Measurements from ENCODE around the gene PRSS16. TPM values are rescaled to one million over a fixed set of nuclear protein-coding genes. Genes with fewer than 3 reads are reported as not detected.
"Not testable (repeated sequence)": the region's sequence is repeated elsewhere in the genome, so short reads cannot be mapped to it uniquely, and the experiment has no call there.

PRSS16 gene
- 0.55 and 0.57 TPM in 2 replicates for total RNA-seq

DNA sequence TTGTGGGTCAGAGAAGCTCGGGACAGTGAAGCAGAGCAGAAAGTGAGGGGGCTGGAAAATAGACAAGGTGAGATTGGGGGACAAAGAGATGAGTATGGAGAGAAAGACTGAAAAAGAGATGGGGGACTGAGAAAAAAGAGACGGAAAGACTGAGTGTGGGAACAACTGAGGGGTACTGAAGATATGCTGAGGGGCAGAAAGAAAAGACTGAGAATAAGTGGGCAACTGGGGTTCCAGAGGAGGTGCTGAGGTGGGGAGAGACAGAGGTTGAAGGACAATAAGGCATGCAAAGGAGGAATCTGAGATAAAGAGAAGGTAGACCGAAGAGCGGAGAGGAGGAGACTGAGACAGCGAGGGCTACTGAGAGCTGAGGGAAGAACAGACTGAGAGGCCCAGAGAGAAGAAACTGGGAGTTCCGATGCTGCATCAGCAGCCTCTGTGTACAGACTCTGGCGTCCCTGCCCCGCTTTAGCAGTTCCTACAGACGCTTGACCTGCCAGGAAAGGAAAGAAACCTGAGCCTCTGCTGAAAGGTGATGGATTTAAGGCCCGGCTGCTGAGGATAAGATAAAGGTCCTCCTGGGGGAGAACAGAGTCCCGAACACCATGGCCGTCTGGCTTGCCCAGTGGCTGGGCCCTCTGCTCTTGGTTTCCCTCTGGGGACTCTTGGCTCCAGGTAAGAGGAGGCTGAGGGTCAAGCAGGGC is at the start of gene PRSS16:
PRSS16 (plus strand) TSS at position 569 of the 704 bp plus-strand sequence; CDS start at position 606, 37 bp downstream.
- peaks cover 3% of the 10 kb centered on the region for H3K4me1 Mint-ChIP-seq (ENCODE audit: low read depth)
- no peak within 1 kb of the TSS for H3K27ac Mint-ChIP-seq
- H3K27me3 Mint-ChIP-seq (ENCODE audit: low read depth), result peaks cover 31% of the 10 kb centered on the region
- no peak for DNase-seq (ENCODE audit: low spot score)
- H3K9me3 Mint-ChIP-seq, result no peaks in the 10 kb centered on the region
- no peaks in the 10 kb centered on the region for H3K36me3 Mint-ChIP-seq (ENCODE audit: low read depth)
- H3K4me3 Mint-ChIP-seq (ENCODE audit: low read depth), result no peak within 1 kb of the TSS
- intact Hi-C loops (cut with micrococcal nuclease), result no loop called here

DNA sequence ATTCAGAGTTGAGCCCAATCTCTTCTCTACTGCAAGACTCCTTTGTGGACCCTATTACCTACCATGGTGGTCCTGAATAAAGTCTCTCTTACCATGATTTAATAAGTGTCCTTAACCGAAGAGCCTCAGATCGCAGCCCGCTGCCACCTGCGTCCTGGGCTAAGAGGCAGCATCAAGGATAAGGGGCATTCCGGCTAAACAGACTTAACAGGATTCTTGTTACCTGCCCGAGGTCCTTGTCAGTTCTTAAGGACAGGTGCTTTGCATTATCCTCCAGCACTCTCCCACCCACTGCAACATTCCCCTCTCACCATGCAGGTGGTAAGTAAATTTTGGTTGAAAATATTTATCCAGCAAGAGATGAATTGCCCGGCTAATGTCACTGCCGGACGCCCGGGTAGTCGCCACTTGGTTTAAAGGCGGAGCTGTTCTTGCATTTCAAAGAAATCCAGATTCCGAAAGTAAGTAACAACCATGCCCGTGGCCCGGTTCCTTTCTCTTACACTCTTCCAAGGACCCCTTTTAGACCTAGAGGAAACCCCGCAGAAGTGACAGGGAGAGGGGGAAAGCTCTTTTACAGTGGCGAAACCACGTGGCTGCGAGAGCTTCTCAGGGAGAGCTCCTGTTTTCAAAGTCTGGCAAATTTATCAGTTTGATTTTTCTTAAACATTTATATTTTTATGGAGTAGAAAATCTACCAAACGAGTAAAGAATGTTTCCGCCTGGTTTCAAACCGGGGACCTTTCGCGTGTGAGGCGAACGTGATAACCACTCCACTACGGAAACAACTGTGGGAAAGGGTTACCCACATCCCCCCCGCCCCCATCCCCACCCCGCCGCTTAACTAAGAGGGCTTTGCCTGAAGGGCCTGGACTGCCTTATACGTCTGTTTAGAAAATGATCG is 41.9 kb upstream of the PRSS16 start:
- Mint-ChIP-seq H3K4me3 (ENCODE audit: low read depth) (peak overlapping the region; percentile 18), H3K36me3 (ENCODE audit: low read depth) (no peaks in the 10 kb centered on the region), H3K9me3 (peaks cover 8% of the 10 kb centered on the region), H3K27ac (no peak overlapping the region), H3K27me3 (ENCODE audit: low read depth) (peaks cover 10% of the 10 kb centered on the region), H3K4me1 (ENCODE audit: low read depth) (peaks cover 27% of the 10 kb centered on the region)
- intact Hi-C loops (cut with micrococcal nuclease), result loop anchor here (1.0 kb wide), 1 partner anchor 30 kb away; no protein-coding TSS in a partner anchor
- DNase-seq (ENCODE audit: low spot score), result peak; percentile 31

DNA sequence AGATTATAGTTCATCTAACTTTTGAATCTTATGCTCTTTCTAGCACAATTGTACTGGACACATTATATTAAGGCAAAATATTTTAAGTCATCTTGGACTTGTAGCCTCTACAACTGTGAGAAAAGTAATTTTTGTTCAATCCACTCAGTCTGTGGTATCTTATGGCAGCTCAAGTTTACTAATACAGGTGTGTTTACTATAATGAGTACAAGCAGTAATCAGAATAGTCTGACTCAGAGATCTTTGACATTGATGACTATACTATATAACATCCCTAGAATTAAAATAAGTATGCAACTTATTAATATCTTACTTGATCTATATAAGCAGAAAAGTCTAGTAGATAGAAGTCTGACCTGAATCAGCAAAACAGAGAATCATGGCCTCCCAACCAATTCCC is 40.7 kb upstream of the PRSS16 start:
- Mint-ChIP-seq H3K27me3 (ENCODE audit: low read depth) (peaks cover 10% of the 10 kb centered on the region), H3K27ac (no peak overlapping the region), H3K4me3 (ENCODE audit: low read depth) (no peak overlapping the region), H3K36me3 (ENCODE audit: low read depth) (no peaks in the 10 kb centered on the region), H3K9me3 (peaks cover 8% of the 10 kb centered on the region), H3K4me1 (ENCODE audit: low read depth) (peaks cover 28% of the 10 kb centered on the region)
- DNase-seq (ENCODE audit: low spot score), result no peak
- intact Hi-C loops (cut with micrococcal nuclease), result loop anchor here (1.0 kb wide), 1 partner anchor 28 kb away; no protein-coding TSS in a partner anchor

GRCh38 chr6:27208042-27208441 is 39.5 kb upstream of the PRSS16 start:
- Mint-ChIP-seq H3K36me3 (ENCODE audit: low read depth) (no peaks in the 10 kb centered on the region), H3K9me3 (peaks cover 8% of the 10 kb centered on the region), H3K27ac (no peak overlapping the region), H3K4me3 (ENCODE audit: low read depth) (no peak overlapping the region), H3K27me3 (ENCODE audit: low read depth) (peaks cover 10% of the 10 kb centered on the region), H3K4me1 (ENCODE audit: low read depth) (peaks cover 26% of the 10 kb centered on the region)
- intact Hi-C loops (cut with micrococcal nuclease), result no loop called here
- DNase-seq (ENCODE audit: low spot score), result no peak

- Mint-ChIP-seq H3K4me3 (ENCODE audit: low read depth) (no peak overlapping the region), H3K4me1 (ENCODE audit: low read depth) (peaks cover 26% of the 10 kb centered on the region), H3K9me3 (peaks cover 8% of the 10 kb centered on the region), H3K36me3 (ENCODE audit: low read depth) (no peaks in the 10 kb centered on the region), H3K27ac (no peak overlapping the region), H3K27me3 (ENCODE audit: low read depth) (peaks cover 9% of the 10 kb centered on the region)
- DNase-seq (ENCODE audit: low spot score), result no peak
- intact Hi-C loops (cut with micrococcal nuclease), result no loop called here
These were observed 38.3 kb upstream of the PRSS16 start for GRCh38 chr6:27209196-27209595.

GRCh38 chr6:27209659-27210269 is 37.7 kb upstream of the PRSS16 start:
- no peaks in the 10 kb centered on the region for H3K36me3 Mint-ChIP-seq (ENCODE audit: low read depth)
- intact Hi-C loops (cut with micrococcal nuclease), result no loop called here
- peaks cover 26% of the 10 kb centered on the region for H3K4me1 Mint-ChIP-seq (ENCODE audit: low read depth)
- H3K27me3 Mint-ChIP-seq (ENCODE audit: low read depth), result peaks cover 9% of the 10 kb centered on the region
- H3K27ac Mint-ChIP-seq, result no peak overlapping the region
- no peak for DNase-seq (ENCODE audit: low spot score)
- H3K4me3 Mint-ChIP-seq (ENCODE audit: low read depth), result no peak overlapping the region
- H3K9me3 Mint-ChIP-seq, result peaks cover 8% of the 10 kb centered on the region

DNA sequence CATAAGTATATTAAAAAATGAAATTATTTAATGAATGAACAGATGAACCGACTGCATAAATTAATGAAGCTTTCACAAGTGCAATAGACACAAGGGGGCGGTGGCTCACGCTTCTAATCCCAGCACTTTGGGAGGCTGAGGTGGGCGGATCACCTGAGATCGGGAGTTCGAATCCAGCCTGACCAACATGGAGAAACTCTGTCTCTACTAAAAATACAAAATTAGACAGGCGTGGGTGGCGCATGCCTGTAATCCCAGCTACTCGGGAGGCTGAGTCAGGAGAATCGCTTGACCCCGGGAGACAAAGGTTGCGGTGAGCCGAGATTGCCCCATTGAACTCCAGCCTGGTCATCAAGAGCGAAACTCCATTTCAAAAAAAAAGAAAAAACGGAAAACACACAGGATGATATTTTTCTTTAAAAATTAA is 34.4 kb upstream of the PRSS16 start:
- H3K27ac Mint-ChIP-seq; H3K4me3 Mint-ChIP-seq (ENCODE audit: low read depth); intact Hi-C loops (cut with micrococcal nuclease); DNase-seq (ENCODE audit: low spot score); H3K4me1 Mint-ChIP-seq (ENCODE audit: low read depth); H3K36me3 Mint-ChIP-seq (ENCODE audit: low read depth); H3K9me3 Mint-ChIP-seq: not testable (repeated sequence)
- peaks cover 11% of the 10 kb centered on the region for H3K27me3 Mint-ChIP-seq (ENCODE audit: low read depth)

GRCh38 chr6:27213544-27214125 is 33.9 kb upstream of the PRSS16 start:
- Mint-ChIP-seq H3K4me3 (ENCODE audit: low read depth) (no peak overlapping the region), H3K27me3 (ENCODE audit: low read depth) (peaks cover 13% of the 10 kb centered on the region), H3K9me3 (peaks cover 6% of the 10 kb centered on the region), H3K4me1 (ENCODE audit: low read depth) (peaks cover 9% of the 10 kb centered on the region), H3K27ac (no peak overlapping the region), H3K36me3 (ENCODE audit: low read depth) (no peaks in the 10 kb centered on the region)
- no peak for DNase-seq (ENCODE audit: low spot score)
- intact Hi-C loops (cut with micrococcal nuclease), result no loop called here

DNA sequence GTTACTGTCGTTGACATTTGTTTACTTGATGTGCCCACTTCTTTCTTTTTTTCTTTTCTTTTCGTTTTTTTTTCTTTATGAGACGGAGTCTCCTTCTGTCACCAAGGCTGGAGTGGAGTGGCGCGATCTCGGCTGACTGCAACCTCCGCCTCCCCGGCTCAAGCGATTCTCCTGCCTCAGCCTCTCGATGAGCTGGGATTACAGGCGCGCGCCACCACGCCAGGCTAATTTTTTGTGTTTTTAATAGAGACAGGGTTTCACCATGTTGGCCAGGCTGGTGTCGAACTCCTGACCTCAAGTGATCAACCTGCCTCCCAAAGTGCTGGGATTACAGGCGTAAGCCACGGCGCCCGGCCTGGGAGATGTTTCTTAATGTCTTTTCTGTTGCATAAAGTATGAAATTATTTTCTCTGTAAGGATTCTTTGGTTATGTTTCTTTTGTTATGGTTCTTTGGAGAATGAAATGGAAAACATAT is 33.3 kb upstream of the PRSS16 start:
- Mint-ChIP-seq H3K27ac (no peak overlapping the region), H3K4me1 (ENCODE audit: low read depth) (peaks cover 5% of the 10 kb centered on the region)

GRCh38 chr6:27216874-27217273 is 30.6 kb upstream of the PRSS16 start:
- Mint-ChIP-seq H3K9me3 (peaks cover 6% of the 10 kb centered on the region), H3K27me3 (ENCODE audit: low read depth) (peaks cover 24% of the 10 kb centered on the region), H3K27ac (no peak overlapping the region), H3K4me1 (ENCODE audit: low read depth) (no peaks in the 10 kb centered on the region), H3K36me3 (ENCODE audit: low read depth) (no peaks in the 10 kb centered on the region), H3K4me3 (ENCODE audit: low read depth) (no peak overlapping the region)
- intact Hi-C loops (cut with micrococcal nuclease), result no loop called here
- DNase-seq (ENCODE audit: low spot score), result no peak

More for the DNA sequence above, 33.3 kb upstream of the PRSS16 start:
- H3K9me3 Mint-ChIP-seq, result peaks cover 6% of the 10 kb centered on the region
- DNase-seq (ENCODE audit: low spot score), result no peak
- intact Hi-C loops (cut with micrococcal nuclease), result no loop called here
- H3K4me3 Mint-ChIP-seq (ENCODE audit: low read depth), result peak overlapping the region; percentile 72
- no peaks in the 10 kb centered on the region for H3K36me3 Mint-ChIP-seq (ENCODE audit: low read depth)
- peaks cover 15% of the 10 kb centered on the region for H3K27me3 Mint-ChIP-seq (ENCODE audit: low read depth)

- H3K27me3 Mint-ChIP-seq (ENCODE audit: low read depth), result peaks cover 39% of the 10 kb centered on the region
- H3K4me3 Mint-ChIP-seq (ENCODE audit: low read depth); H3K36me3 Mint-ChIP-seq (ENCODE audit: low read depth); intact Hi-C loops (cut with micrococcal nuclease); H3K9me3 Mint-ChIP-seq; DNase-seq (ENCODE audit: low spot score); H3K27ac Mint-ChIP-seq; H3K4me1 Mint-ChIP-seq (ENCODE audit: low read depth): not testable (repeated sequence)
These were observed 24.5 kb upstream of the PRSS16 start for GRCh38 chr6:27222971-27223370.

DNA sequence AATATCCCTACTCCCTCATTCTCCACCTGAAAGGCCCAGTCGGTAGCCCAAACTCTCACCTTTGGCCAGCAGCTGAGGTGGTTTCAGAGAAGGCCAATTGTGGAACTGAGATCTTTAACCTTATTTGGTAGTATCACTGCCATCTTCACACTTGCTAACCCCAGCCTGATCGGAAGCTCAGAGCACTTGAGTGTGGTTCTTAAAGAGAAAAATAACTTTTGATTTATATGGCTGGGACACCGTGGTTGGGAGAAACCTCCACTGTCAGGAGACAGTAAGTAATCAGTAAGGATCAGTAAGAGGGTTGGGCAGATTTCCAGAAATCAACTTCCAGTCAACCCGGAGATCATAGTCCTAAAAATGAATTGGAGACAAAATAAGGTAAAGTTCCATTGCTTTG is 22.8 kb upstream of the PRSS16 start:
- no peak for DNase-seq (ENCODE audit: low spot score)
- peaks cover 46% of the 10 kb centered on the region for H3K27me3 Mint-ChIP-seq (ENCODE audit: low read depth)
- intact Hi-C loops (cut with micrococcal nuclease), result no loop called here
- H3K9me3 Mint-ChIP-seq, result no peaks in the 10 kb centered on the region
- no peak overlapping the region for H3K27ac Mint-ChIP-seq
- no peaks in the 10 kb centered on the region for H3K36me3 Mint-ChIP-seq (ENCODE audit: low read depth)
- H3K4me3 Mint-ChIP-seq (ENCODE audit: low read depth), result no peak overlapping the region
- H3K4me1 Mint-ChIP-seq (ENCODE audit: low read depth), result no peaks in the 10 kb centered on the region

All from activated T-helper 2 cell treated with anti-CD3 and anti-CD28 coated beads, Interferon-gamma antibody, Interleukin-2, Interleukin-4, amounts not matched to agents 10 μg/mL and 5 μg/mL and 100 μg/mL, durations not matched to agents 14 hours and 24 hours and 36 hours (primary cell).